Stimulated activated effector memory CD8-positive, alpha-beta T cell treated with anti-CD3 and anti-CD28 coated beads, Interleukin-12 subunit alpha, Interleukin-12 subunit beta, amount 100 ng/mL, for 72 hours (primary cell): ENCODE data around the gene PREP.
A peak's percentile ranks its signal among the peaks of the same experiment; 100 is the strongest.

ENCODE experiments used
- ATAC-seq: fragments of 150-1000 bp; cut with Tn5 transposase; 2 replicates; pipeline ENCODE4 v1.10.0; 2021
- DNase-seq, 2 donors: peaks; one replicate each; pipeline ENCODE4 v3.0.0; 2021 to 2022; ENCODE audit warnings: low spot score in 2 of 2
- H3K27ac Mint-ChIP-seq: one replicate; pipeline ENCODE4 v1.8.0; 2022; ENCODE audit warnings: mild to moderate bottlenecking, mixed read lengths
- H3K36me3 Mint-ChIP-seq: one replicate; pipeline ENCODE4 v1.8.0; 2022; ENCODE audit warnings: mild to moderate bottlenecking, mixed read lengths
- H3K4me1 Mint-ChIP-seq: one replicate; pipeline ENCODE4 v1.8.0; 2022; ENCODE audit warnings: mixed read lengths
- H3K4me3 Mint-ChIP-seq: one replicate; pipeline ENCODE4 v1.8.0; 2022; ENCODE audit warnings: mild to moderate bottlenecking, mixed read lengths
- H3K9me3 Mint-ChIP-seq: one replicate; pipeline ENCODE4 v1.8.0; 2022; ENCODE audit warnings: mixed read lengths

PREP gene

DNA sequence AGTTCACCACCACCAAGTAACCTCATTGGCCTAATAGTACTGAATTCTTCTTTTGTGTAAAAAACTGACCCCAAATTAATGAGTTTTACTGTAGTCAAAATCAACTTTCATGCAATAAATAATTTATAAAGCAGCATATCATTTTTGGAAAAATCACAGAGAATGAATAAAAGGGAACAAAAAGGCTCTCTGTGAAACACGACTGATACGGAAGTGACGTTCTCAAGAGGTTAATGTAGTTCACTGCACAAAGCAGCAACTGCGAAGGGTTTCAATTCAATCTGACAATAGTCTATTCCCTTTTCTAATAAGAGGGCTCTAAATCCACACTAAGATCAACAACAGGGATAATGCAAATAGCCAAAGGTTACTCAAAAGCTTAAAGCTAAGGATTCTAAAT lies 70.3 kb downstream of the PREP start:
- H3K36me3 Mint-ChIP-seq: peaks cover 88% of the 10 kb centered on the region
- H3K9me3 Mint-ChIP-seq: no peaks in the 10 kb centered on the region
- H3K4me3 Mint-ChIP-seq: no peak overlapping the region
- H3K27ac Mint-ChIP-seq: no peak overlapping the region
- H3K4me1 Mint-ChIP-seq: peaks cover 14% of the 10 kb centered on the region
- DNase-seq: no peak
- no peak for ATAC-seq

DNA sequence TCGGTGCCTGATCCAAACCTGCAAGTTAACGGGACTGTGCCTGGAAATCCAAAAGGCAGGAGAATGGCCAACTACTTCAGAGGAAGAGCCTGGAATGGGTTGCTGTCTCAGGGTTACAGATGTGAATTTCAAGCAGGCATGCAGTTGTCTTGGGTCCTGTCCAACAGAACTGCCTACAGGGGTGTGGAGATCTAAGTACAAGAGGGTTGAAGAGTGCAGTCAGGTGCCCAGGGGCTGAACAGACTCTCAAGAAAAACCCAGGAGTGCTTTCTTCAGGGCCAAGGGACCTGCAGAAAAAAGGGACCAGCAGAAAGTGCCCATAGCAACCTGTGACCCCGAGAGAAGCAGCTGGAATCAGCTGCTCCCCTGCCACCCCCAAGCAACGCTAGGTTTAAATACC lies 71.0 kb downstream of the PREP start:
- Mint-ChIP-seq H3K27ac (no peak overlapping the region), H3K4me3 (no peak overlapping the region), H3K4me1 (peaks cover 10% of the 10 kb centered on the region), H3K36me3 (peaks cover 88% of the 10 kb centered on the region), H3K9me3 (no peaks in the 10 kb centered on the region)
- no peak for DNase-seq
- ATAC-seq: no peak

DNA sequence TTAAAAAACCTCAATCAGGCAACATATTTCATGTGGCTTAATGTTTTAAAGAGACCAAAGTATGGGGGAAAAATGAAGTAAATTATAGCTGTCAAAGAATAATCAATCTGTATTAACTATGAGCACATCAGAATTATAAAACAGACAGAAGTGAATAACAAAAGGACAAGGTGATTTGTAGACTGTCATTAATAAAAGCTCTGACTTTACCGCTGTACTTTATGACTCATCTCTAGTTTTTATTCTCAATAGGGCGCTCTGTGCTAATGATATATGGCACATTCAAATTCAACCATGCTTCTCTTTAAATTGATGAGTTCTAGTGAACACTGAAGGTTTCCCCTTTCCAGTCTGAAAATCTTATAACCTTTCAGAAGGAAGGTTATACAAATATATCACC lies 72.0 kb downstream of the PREP start:
- Mint-ChIP-seq H3K27ac (no peak overlapping the region), H3K9me3 (no peaks in the 10 kb centered on the region), H3K4me3 (no peak overlapping the region), H3K36me3 (peaks cover 88% of the 10 kb centered on the region), H3K4me1 (peaks cover 10% of the 10 kb centered on the region)
- DNase-seq (no peak), ATAC-seq (no peak)

DNA sequence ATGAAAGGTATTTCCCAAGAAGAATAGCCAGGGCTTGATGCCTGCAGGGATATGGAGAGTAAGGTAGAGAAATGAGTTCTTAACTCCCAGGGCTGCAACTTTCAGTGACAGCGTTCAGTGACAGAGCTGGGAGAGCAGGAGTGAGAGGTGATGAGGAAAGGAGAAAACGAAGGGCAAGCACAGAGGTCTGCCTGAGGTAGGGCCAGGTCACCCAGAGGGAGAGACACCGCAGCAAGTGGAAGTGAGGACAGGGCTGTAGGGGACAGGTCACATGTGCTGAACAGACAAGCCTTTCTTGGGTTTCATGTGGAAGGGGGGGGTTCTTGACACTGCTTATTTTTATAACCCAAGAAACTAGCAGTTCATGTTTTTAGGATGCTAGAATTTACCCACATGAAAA lies 72.5 kb downstream of the PREP start:
- H3K27ac Mint-ChIP-seq: peak overlapping the region; percentile 15
- H3K4me3 Mint-ChIP-seq: no peak overlapping the region
- peaks cover 82% of the 10 kb centered on the region for H3K36me3 Mint-ChIP-seq
- H3K4me1 Mint-ChIP-seq: peaks cover 10% of the 10 kb centered on the region
- H3K9me3 Mint-ChIP-seq: no peaks in the 10 kb centered on the region
- ATAC-seq (no peak), DNase-seq (no peak)

DNA sequence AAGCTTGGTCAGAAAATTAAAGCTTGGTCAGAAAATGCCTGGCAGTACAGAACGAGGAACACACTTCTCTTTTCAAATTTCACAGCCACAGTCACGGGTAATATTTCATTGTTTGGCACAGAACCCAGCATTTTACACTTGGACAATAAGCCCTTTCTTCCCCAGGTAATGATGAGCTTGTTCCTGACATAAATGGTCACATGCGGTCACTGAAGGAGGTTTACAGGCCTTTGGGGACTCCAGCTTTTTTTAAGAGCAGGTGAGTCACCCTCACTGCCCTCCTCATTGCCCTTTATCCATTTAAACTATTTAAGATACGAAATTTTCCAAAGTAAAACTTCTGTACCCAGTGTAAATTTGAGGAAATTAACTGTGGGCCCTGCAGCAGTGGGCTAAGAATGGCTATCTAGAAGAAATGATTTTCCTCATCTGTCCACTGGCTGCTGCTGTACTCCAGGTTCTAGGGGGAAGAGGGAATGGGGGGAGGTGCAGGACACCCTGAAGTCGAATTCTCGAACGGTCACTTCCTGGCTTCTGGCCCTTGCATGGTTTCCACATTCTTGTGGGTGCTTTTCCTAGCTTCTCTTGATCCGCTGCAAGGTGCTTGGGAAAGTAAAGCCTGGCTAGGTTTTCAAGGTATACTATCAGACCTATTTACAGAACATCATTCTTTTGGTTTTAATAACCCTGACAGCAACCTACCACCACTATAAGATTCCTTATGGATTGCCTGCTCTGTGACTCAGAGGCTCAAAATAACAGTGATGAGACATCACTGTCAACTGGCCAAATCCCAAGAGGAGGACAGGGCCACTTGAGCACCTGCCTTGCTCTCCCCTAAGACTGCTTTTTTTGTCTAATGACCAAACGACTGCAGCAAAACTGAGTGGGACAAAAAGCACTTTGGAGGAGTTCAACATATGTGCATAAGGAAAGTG lies 75.8 kb downstream of the PREP start:
- H3K27ac Mint-ChIP-seq: no peak overlapping the region
- DNase-seq (no peak), ATAC-seq (no peak)
- no peaks in the 10 kb centered on the region for H3K9me3 Mint-ChIP-seq
- peaks cover 10% of the 10 kb centered on the region for H3K4me1 Mint-ChIP-seq
- H3K36me3 Mint-ChIP-seq: peaks cover 86% of the 10 kb centered on the region
- no peak overlapping the region for H3K4me3 Mint-ChIP-seq

DNA sequence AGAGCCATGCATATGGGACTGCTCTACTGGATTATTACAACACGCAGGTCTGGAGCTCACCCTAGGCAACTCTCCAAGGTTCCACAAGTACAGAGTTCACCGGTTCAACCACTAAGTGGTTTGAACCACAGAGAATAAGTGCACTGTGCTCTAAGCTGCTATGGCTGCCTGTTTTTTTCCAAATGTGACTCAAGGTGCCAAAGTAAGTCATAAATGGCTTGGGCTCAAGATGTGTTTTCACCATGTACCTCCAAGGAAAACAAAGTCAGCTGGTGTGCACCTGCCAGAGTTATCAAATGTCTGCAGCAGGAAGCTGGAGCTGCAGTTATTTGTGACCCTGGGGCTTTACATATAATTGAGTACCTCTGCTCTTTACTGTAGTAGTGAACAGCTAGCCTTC lies 76.7 kb downstream of the PREP start:
- H3K9me3 Mint-ChIP-seq: no peaks in the 10 kb centered on the region
- peaks cover 10% of the 10 kb centered on the region for H3K4me1 Mint-ChIP-seq
- H3K36me3 Mint-ChIP-seq: peaks cover 86% of the 10 kb centered on the region
- H3K4me3 Mint-ChIP-seq: no peak overlapping the region
- DNase-seq: no peak
- no peak for ATAC-seq
- H3K27ac Mint-ChIP-seq: no peak overlapping the region

DNA sequence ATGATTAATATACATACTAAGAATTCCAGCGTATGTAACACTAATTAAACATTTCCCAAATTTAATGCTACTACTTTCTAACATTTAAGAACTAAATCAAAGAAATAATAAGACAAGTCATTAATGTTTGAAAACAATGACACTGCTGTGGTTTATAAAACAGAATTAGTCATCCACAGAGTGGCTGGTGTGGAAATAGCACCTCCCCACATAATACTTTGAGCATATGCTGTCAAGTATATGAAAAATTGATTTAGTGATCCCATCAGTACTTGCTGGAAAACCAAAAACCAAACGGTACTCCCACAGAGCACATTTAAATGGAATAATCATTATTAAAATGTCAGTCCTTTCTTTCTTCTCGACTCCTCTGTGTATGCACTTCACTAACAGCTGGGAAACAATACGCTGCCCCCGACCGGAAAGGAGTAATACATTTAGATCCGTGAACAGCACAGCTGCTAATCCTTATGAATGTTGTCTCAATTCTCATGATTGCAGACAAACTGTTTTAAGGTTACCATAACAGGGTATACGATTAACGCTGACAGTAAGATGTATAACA lies 78.4 kb downstream of the PREP start:
- ATAC-seq: no peak
- Mint-ChIP-seq H3K9me3 (no peaks in the 10 kb centered on the region), H3K4me3 (no peak overlapping the region), H3K36me3 (peaks cover 74% of the 10 kb centered on the region), H3K4me1 (no peaks in the 10 kb centered on the region), H3K27ac (no peak overlapping the region)
- DNase-seq: no peak

DNA sequence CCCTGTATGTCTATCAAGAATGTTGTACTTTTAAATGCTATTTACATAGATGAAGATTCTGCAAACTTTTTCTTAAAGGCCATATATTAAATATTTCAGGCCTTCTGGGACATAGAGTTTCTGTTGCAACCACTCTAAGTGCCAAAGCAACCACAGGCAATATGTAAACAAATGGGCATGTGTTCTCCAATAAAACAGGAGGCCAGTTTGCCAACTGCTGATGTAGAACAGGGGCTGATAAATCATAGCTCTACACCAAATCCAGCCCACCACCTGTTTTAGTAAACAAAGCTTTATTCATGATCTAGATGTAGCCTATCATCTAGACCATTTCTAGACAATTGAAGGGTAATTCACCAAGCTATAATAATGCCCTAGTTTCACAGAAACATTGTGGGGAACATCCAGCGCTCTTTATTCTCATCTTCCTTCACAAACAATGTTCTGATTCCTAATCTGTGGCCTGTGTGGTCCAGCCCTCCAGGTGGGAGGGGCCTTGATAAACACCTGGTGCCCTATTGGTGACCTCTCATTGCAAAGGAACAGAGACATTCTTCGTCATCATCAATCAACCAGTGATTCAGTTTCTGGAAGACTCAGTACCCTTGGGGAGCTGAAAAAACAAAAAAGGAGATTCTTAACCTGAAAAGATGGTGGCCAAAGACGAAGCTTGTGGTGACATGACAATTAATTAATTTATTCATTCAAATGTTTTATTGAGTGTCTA lies 80.2 kb downstream of the PREP start:
- no peak overlapping the region for H3K27ac Mint-ChIP-seq
- H3K36me3 Mint-ChIP-seq: peaks cover 62% of the 10 kb centered on the region
- no peak overlapping the region for H3K4me3 Mint-ChIP-seq
- no peaks in the 10 kb centered on the region for H3K4me1 Mint-ChIP-seq
- no peaks in the 10 kb centered on the region for H3K9me3 Mint-ChIP-seq
- no peak for ATAC-seq
- no peak for DNase-seq

DNA sequence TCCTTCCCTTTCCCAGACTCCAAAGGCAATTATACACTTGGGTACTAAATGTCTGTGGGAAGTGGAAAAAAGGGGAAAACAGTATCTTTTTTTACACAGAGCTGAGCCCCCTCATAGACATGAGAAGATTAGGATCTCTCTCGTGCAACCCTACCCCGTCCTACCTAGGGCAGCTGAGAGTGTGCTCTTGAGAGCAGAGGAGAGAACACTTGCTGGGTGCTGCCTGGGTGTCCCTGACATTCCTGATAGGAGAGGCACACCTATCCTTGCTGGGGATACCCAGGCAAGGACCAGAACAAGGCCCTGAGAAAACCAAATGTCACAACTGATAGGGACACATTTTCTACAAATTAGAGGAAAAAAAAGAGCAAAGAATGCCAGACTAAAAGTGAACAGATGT lies 81.2 kb downstream of the PREP start:
- Mint-ChIP-seq H3K4me1 (no peaks in the 10 kb centered on the region), H3K4me3 (no peak overlapping the region), H3K36me3 (peaks cover 59% of the 10 kb centered on the region)

DNA sequence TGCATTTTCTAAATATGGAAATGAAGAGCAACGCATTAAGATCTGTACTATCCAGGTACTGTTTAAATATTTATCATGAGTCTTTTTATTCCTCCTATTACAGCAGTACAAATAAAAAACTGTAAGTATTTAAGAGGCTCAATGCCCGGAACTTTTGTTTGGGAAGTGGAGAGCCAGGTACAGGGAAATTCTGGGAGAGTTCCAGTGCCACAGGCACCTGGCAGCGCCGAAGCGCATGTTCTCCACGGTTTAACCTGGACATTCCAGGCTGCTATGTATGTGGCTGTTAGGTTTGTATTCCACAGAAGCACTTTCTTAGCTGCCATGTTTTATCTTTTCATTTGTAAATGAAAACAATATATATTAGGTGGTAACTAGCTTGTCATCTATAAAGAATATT lies 81.7 kb downstream of the PREP start:
- H3K4me3 Mint-ChIP-seq: no peak overlapping the region
- no peaks in the 10 kb centered on the region for H3K9me3 Mint-ChIP-seq
- ATAC-seq: no peak
- H3K4me1 Mint-ChIP-seq: no peaks in the 10 kb centered on the region
- no peak overlapping the region for H3K27ac Mint-ChIP-seq
- no peak for DNase-seq
- peaks cover 58% of the 10 kb centered on the region for H3K36me3 Mint-ChIP-seq

More for the DNA sequence above, 81.2 kb downstream of the PREP start:
- no peak for ATAC-seq
- Mint-ChIP-seq H3K27ac (no peak overlapping the region), H3K9me3 (no peaks in the 10 kb centered on the region)
- DNase-seq: no peak

DNA sequence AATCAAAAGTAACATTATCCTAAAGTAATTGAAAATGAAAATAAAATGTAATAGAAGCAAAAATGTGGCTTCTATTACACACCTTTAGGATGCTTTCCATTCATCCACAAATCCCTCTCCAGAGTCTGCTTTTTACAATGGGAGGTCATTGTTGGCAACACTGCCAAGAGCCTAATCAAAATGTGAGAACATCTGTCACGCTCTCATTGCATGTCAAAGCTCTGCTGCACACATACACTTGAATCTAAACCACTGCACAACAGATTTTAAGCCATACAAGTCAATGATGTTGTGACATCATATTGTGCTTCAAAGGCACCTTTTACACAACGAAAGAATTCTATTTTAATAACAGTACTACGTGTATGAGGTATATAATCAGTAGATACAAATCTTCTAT lies 82.1 kb downstream of the PREP start:
- peaks cover 60% of the 10 kb centered on the region for H3K36me3 Mint-ChIP-seq

DNA sequence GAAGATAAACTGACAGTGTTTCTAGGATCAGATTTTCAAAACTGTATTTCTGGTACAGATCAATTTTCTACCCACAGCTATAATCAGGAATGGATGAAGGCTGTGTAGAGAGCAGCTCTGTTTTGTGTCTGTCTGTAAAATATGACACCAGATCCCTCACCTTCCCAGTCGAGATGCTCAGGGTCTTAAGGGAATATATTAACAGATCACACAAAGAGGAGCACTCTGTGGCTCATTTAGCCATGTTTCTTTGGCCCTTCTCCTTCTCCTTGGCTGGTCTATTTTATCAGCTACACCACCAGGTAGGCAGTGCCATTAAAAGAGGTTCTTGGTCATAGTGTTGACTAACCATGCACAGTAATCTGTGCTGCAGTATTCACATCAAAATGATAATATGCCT lies 82.6 kb downstream of the PREP start:
- no peak for ATAC-seq
- Mint-ChIP-seq H3K9me3 (no peaks in the 10 kb centered on the region), H3K36me3 (peaks cover 61% of the 10 kb centered on the region), H3K4me3 (no peak overlapping the region), H3K4me1 (no peaks in the 10 kb centered on the region), H3K27ac (no peak overlapping the region)
- no peak for DNase-seq

More for the DNA sequence above, 82.1 kb downstream of the PREP start:
- H3K9me3 Mint-ChIP-seq: no peaks in the 10 kb centered on the region
- H3K4me3 Mint-ChIP-seq: no peak overlapping the region
- ATAC-seq (no peak), DNase-seq (no peak)
- H3K27ac Mint-ChIP-seq: no peak overlapping the region
- H3K4me1 Mint-ChIP-seq: no peaks in the 10 kb centered on the region

DNA sequence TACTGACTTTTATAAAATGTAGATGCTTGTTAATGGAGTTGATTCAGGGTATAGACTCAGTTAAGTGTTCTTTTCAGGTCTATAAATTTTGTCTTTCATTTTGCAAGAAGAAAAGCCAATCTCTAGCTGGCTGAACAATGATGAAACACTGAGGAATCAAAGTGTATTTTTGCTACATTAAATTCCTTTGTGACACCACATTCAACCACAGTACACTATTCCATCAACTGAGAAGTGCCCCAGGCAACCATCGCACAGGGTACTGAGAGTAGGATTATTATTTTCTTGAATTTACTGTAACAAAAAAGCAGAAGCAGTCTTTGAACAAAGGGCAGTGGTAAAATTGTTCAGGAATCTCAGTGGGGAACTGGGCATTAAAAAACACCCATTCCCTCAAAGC lies 83.6 kb downstream of the PREP start:
- Mint-ChIP-seq H3K4me1 (no peaks in the 10 kb centered on the region), H3K36me3 (peaks cover 55% of the 10 kb centered on the region), H3K4me3 (no peak overlapping the region), H3K27ac (no peak overlapping the region), H3K9me3 (no peaks in the 10 kb centered on the region)
- DNase-seq (no peak), ATAC-seq (no peak)

DNA sequence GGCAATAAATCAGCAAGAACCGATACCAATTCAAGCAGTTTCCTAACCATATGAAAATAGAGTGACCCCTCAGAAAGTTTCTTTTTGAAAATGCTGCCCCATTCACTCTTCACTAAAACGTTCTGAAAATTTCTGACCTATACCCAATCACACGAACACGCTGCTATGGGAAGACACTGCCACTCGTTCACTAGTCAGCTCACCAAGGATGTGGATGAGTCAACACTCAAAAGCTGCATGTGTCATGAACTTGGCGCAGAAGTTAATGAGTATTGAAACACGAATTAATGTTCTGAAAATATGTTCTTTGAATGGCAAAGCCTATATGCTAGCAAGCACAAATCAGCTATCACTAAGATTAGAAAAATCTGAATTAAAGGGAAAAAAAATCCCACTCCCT lies 84.2 kb downstream of the PREP start:
- peak; percentile 75 for ATAC-seq
- Mint-ChIP-seq H3K4me1 (no peaks in the 10 kb centered on the region), H3K9me3 (no peaks in the 10 kb centered on the region), H3K36me3 (peaks cover 49% of the 10 kb centered on the region), H3K27ac (no peak overlapping the region), H3K4me3 (no peak overlapping the region)
- no peak for DNase-seq

DNA sequence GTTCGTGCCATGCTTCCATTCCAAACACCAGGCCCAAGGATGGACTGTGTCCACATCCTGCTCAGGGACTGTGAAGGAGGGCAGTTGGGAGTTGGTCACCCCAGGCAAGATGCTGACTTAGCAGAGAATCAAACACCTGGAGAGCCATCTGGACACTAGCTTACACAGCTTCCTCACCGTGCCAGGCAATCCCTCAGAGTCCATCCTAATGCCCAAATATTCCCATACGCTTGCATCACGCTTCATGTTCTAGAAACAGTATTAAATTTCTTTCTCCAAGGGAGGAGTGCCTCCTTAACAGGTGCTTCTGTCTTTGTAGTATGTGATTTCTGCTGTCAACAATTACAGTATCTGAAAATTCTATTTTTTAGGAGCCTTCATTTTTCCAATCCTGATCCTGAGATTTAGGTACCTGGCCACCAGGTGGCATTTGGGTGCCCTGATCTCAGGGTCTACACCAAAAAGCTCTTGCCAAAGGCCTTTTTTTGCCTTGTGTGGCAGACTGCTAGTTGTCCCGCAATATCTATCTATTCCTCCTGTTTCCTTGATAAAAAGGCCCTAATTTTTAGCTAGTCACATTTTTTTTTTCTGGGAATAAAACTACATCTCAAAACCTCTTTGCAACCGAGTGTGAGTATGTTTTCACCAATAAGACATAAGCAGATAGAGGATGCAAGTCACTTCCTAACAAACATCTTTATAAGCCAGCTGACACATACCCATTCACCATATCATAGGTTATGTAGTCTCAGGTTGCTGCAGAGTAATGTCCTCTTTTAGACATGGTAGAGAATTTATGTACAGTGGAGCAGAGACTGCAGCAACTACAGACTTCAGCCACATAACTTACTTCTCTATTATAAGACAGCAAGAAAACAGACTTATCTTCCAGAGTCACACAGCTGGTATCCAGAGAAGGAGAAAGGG lies 85.0 kb downstream of the PREP start:
- H3K9me3 Mint-ChIP-seq: no peaks in the 10 kb centered on the region
- H3K36me3 Mint-ChIP-seq: peaks cover 48% of the 10 kb centered on the region
- H3K4me3 Mint-ChIP-seq: no peak overlapping the region
- ATAC-seq: no peak
- no peaks in the 10 kb centered on the region for H3K4me1 Mint-ChIP-seq
- no peak overlapping the region for H3K27ac Mint-ChIP-seq
- no peak for DNase-seq
